ENCODE results near the gene TIAM1. TPM values are rescaled to one million over a fixed set of nuclear protein-coding genes. Genes with fewer than 3 reads are reported as not detected.

The TIAM1 gene
- total RNA-seq, 4 donors from 2014 or later = 6.5 to 36.4 (median 13.0) TPM

DNA sequence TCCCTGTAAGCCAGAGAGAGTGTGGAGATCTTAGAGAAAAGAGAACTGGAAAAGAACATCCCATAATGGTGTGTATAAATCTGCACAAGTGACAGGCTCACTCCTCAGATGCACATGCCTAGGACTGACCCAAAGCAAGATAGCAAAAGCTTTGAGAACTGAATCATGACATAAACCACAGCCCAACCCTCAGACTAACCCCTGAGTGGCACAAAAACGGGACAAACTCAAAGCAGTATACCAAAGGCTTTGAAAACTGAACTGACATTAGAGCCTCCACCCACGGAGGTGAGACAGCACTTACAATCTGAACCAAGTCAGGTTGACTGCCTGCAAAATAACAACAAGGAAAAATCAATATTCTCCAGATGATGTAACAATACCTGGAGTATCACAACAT lies 70.8 kb downstream of the TIAM1 start:
- ATAC-seq (ENCODE audit: low FRiP score) = no peak
- no peak for DNase-seq (ENCODE audit: low spot score)
- TF ChIP-seq, protein P1, sequence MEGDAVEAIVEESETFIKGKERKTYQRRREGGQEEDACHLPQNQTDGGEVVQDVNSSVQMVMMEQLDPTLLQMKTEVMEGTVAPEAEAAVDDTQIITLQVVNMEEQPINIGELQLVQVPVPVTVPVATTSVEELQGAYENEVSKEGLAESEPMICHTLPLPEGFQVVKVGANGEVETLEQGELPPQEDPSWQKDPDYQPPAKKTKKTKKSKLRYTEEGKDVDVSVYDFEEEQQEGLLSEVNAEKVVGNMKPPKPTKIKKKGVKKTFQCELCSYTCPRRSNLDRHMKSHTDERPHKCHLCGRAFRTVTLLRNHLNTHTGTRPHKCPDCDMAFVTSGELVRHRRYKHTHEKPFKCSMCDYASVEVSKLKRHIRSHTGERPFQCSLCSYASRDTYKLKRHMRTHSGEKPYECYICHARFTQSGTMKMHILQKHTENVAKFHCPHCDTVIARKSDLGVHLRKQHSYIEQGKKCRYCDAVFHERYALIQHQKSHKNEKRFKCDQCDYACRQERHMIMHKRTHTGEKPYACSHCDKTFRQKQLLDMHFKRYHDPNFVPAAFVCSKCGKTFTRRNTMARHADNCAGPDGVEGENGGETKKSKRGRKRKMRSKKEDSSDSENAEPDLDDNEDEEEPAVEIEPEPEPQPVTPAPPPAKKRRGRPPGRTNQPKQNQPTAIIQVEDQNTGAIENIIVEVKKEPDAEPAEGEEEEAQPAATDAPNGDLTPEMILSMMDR (IDR thresholded peaks at IDR 0.05) = no peak

DNA sequence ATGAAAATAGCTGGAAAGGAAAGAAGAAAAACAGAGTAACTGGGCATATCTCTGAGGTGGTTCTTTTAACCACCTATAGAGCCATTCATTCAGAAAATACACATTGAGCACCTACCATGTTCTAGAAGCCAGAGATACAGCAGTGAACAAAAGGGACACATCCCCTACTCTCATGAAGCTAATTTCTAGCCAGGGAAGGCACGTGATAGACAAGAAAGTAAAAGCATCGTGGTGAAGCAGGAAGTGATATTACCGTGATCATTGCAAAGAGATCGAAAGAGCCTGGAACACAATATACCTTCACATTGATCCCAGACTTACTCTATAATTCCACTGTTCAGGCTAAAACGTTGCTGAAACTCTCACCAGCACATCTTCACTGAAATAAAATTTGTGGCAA lies 76.0 kb downstream of the TIAM1 start:
- ATAC-seq (ENCODE audit: low FRiP score) (no peak), DNase-seq (ENCODE audit: low spot score) (no peak)
- TF ChIP-seq, protein P1 (IDR thresholded peaks at IDR 0.05) = no peak

DNA sequence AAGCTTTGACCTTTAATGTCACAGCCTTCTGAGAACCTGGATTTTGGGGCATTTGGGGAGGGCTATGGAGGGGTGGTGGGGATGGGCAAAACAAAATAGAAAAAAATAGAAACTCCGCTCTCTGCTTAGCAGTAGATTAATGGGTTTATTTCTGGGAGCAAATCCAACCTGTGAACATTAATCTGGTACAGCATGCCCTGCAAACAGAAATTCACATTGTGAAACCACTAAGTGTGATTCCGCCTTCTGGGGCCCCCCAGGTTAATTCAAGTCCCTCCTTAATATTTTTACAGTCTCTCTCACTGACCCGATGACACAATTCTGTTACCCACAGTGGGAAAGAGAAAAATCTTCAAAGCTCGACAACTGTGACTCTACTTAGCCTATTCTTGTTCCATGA lies 76.4 kb downstream of the TIAM1 start:
- ATAC-seq (ENCODE audit: low FRiP score) = no peak
- TF ChIP-seq, protein P1 (IDR thresholded peaks at IDR 0.05) = no peak
- DNase-seq (ENCODE audit: low spot score) = no peak

DNA sequence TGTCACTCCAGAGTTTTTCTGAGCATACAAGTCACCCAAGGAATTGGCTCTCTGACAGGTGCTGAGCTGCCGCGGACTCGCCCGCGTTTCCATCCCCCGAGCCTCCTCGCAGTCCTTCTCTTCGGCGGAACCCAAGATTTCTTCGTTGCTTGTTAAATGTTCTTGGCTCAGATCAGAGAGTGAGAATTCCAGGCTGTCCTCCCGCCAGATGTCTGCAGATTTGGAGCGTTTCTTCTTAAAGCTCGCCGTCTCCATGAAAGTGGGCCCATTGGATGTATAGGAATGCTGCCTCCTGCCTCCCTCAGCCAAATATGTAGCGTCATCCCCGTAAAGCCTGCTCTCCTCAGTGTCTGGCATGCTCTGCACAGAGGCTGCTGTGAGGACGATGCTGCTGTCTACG lies 77.8 kb downstream of the TIAM1 start:
- DNase-seq (ENCODE audit: low spot score) = no peak
- ATAC-seq (ENCODE audit: low FRiP score) = no peak
- TF ChIP-seq, protein P1 (IDR thresholded peaks at IDR 0.05) = no peak

DNA sequence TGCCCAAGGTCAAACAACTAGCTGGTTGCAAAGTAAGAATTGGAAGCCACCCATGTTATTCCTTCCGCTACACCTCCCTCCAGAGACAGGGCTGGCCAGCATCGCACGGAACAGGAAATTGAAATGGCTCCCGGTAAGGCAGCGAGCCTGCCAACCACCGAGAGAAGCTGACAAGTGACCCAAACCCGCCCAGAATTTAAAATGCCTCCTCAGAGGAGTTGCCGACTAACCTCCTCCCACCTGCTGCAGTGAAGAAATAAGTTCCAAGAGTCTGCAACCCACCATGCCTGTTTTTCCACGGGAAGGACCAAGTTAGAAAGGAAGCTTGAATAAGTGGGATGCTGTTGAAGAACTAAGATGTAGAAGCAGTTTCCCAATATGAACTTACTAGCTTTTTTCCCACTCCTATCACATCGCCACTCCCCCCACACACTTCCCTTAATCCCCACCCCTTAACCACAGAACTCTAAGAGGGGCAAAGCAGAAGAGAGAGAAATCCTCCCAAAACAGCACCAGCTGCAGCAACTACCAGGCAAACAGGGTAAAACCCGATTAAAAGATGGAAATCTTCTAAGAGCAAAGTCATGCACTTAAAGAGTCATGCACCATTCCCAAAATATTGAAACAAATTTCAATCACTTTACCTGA lies 78.6 kb downstream of the TIAM1 start:
- TF ChIP-seq, protein P1 (IDR thresholded peaks at IDR 0.05) = no peak
- ATAC-seq (ENCODE audit: low FRiP score) (no peak), DNase-seq (ENCODE audit: low spot score) (no peak)

DNA sequence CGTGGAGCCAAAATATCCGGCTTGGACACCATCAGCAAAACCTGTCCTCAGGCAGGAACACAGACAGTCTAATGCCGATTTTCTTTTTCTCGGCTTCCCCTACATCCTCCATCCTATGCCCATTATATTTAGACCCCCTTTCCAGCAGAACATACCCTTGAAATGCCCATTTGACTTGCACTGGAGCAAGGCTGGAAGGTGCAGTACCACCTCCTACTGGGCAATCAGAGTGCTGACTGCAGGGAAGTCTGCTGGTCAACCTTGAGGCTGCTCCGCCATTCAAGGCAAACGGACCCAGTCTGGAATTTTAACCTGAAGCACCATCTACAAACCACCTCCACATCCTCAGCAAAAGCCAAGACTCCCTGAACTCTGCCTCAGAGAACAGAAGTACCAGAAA lies 79.5 kb downstream of the TIAM1 start:
- TF ChIP-seq, protein P1 (IDR thresholded peaks at IDR 0.05) = no peak
- ATAC-seq (ENCODE audit: low FRiP score) (no peak), DNase-seq (ENCODE audit: low spot score) (no peak)

DNA sequence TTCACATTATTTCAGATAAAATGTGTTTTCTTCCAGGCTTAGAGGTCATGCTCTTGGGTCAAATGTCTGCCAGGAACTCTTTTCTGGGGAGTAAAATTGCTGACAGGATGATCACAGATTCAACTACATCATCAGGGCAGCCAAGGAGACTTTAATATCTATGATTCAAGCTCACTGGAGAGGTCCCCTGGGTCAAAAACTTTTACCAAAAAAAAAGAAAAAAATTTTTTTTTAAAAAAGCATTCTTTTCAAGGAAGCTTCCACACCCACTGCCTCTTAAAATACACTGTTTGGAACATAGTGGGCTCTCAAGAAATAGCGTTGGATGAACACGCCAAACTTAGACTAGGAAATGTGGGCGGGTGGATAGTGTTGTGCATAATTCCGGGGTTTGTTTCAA lies 81.3 kb downstream of the TIAM1 start:
- DNase-seq (ENCODE audit: low spot score) (no peak), ATAC-seq (ENCODE audit: low FRiP score) (no peak)
- TF ChIP-seq, protein P1 (IDR thresholded peaks at IDR 0.05) = no peak
